Ovary (tissue), 9 donors: ENCODE data around the gene WDR6. TPM values are rescaled to one million over a fixed set of nuclear protein-coding genes. Genes with fewer than 3 reads are reported as not detected.

Experiments used
- DNase-seq, 5 donors: peaks; one replicate each; pipeline ENCODE4 v3.0.0-alpha.2; 2019 to 2020
- H3K27ac ChIP-seq, 2 donors: fragments of 200-600 bp; one replicate each; pipeline versions ENCODE4 v1.5.1 to v1.8.0; 2019 to 2022
- H3K27me3 ChIP-seq: fragments of 200-600 bp; one replicate; pipeline ENCODE4 v1.8.0; 2022
- H3K36me3 ChIP-seq: fragments of 200-600 bp; sonication (generic); one replicate; pipeline ENCODE4 v1.5.1; 2019
- H3K4me1 ChIP-seq: one replicate; pipeline ENCODE4 v1.8.1; 2013; ENCODE audit warnings: mild to moderate bottlenecking, moderate library complexity; ENCODE audit not compliant: insufficient read depth
- H3K4me3 ChIP-seq: fragments of 200-600 bp; sonication (generic); one replicate; pipeline ENCODE4 v1.5.1; 2017
- H3K9me3 ChIP-seq, 2 donors: fragments of 200-600 bp in 1 of 2; sonication (generic) in 1 of 2; one replicate each; pipeline versions ENCODE4 v1.5.1 to v1.8.1; 2013 to 2019; ENCODE audit warnings: mild to moderate bottlenecking in 1 of 2, moderate library complexity in 1 of 2
- EP300 ChIP-seq: sonication (generic); formaldehyde crosslinking; IDR thresholded peaks from one replicate; pipeline ENCODE4 v1.6.1; 2017; ENCODE audit warnings: antibody characterized with exemption
- POLR2A ChIP-seq: fragments of 450-650 bp; IDR thresholded peaks from one replicate; pipeline ENCODE4 v1.6.1; 2017; ENCODE audit warnings: antibody characterized with exemption, mild to moderate bottlenecking, moderate library complexity
- WGBS, 3 donors: extraction: QIAGEN DNeasy Blood & Tissue Kit in 1 of 3; methylation state at CpG; one replicate each; pipeline versions ENCODE4 v1.1.5 to v1.1.7; 2013 to 2017; 5-methylcytosine and 5-hydroxymethylcytosine counted together
- intact Hi-C, 4 donors: fragments of 100-400 bp; cut with DNase I; formaldehyde crosslinking; loops; one replicate each; pipeline versions ENCODE4 v1.11.0 to v1.15.1; 2022 to 2023
- polyA plus RNA-seq, 2 donors: library from polyadenylated mRNA; stranded (reverse); fragments of 200-250 nt in 1 of 2; fragments of 350-450 nt in 1 of 2; fragmentation: Illumina TruSeq in 1 of 2; extraction: RNeasy Lipid Tissue Mini Kit (QIAGEN cat#74804) in 1 of 2; gene quantifications; one replicate each; pipeline ENCODE4 v1.2.3, GENCODE V29; 2013 to 2014
- total RNA-seq, 7 donors: library from RNA; depleted of rRNA in 2 of 7; stranded (reverse); fragments of >200 nt in 2 of 7; fragmentation: NEBNext Ultra II Directional in 3 of 7; extraction: Animal tissue kit (Norgen Biotek cat#: 25700) in 3 of 7; gene quantifications; one replicate each; pipeline versions ENCODE4 v1.1.0 to v1.2.4, GENCODE V29; 2016 to 2023
- TF ChIP-seq, protein P1 (sequence below), 3 donors: fragments of 450-650 bp in 2 of 3; fragments of 200-600 bp in 1 of 3; IDR thresholded peaks; one replicate each; pipeline versions ENCODE4 v1.5.1 to v1.8.0; 2016 to 2022; ENCODE audit warnings: antibody characterized with exemption in 3 of 3, mild to moderate bottlenecking in 1 of 3
- donor health status: DM: no; HTN: no; CAD: no; lungs with moderate emphysema.
- donor health status: DM: no; HTN: no; CAD: no.
- donor health status: Bipolar disorder and iron deficiency.
- donor health status: DM: yes; HTN: yes; CAD: no.
- donor health status: DM: no; HTN: no; CAD: no.
- donor health status: DM: yes; HTN: yes; CAD: no.

The WDR6 gene
- total and polyA plus RNA-seq, 9 donors = 109 to 289 (median 196) TPM

- TF ChIP-seq, protein P1, sequence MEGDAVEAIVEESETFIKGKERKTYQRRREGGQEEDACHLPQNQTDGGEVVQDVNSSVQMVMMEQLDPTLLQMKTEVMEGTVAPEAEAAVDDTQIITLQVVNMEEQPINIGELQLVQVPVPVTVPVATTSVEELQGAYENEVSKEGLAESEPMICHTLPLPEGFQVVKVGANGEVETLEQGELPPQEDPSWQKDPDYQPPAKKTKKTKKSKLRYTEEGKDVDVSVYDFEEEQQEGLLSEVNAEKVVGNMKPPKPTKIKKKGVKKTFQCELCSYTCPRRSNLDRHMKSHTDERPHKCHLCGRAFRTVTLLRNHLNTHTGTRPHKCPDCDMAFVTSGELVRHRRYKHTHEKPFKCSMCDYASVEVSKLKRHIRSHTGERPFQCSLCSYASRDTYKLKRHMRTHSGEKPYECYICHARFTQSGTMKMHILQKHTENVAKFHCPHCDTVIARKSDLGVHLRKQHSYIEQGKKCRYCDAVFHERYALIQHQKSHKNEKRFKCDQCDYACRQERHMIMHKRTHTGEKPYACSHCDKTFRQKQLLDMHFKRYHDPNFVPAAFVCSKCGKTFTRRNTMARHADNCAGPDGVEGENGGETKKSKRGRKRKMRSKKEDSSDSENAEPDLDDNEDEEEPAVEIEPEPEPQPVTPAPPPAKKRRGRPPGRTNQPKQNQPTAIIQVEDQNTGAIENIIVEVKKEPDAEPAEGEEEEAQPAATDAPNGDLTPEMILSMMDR (IDR thresholded peaks at IDR 0.05) = no peak
- no peak for TF ChIP-seq EP300
- no peak for TF ChIP-seq POLR2A
- Histone ChIP-seq H3K4me3 (peak overlapping the region; percentile 68), H3K27me3 (no peaks in the 10 kb centered on the region), H3K4me1 (peaks cover 3% of the 10 kb centered on the region), H3K9me3 (no peaks in the 10 kb centered on the region), H3K36me3 (no peaks in the 10 kb centered on the region), H3K27ac (peak overlapping the region; percentile 95 to 96)
- 0 to 2% (median 1%) methylated on average over 21 of the region's 21 CpGs for WGBS, 3 donors
- intact Hi-C loops = loop anchor here in 2 of 4 donors (5.0 to 10.0 kb wide), 2 partner anchors 106 to 458 kb away; partner anchors contain the start of gene QRICH1 (in 1 of the 2)
- DNase-seq = peak in 2 of 5 donors; percentile 47 to 62
Observed at GRCh38 chr3:48989126-48989795, 17.9 kb upstream of the WDR6 start.

DNA sequence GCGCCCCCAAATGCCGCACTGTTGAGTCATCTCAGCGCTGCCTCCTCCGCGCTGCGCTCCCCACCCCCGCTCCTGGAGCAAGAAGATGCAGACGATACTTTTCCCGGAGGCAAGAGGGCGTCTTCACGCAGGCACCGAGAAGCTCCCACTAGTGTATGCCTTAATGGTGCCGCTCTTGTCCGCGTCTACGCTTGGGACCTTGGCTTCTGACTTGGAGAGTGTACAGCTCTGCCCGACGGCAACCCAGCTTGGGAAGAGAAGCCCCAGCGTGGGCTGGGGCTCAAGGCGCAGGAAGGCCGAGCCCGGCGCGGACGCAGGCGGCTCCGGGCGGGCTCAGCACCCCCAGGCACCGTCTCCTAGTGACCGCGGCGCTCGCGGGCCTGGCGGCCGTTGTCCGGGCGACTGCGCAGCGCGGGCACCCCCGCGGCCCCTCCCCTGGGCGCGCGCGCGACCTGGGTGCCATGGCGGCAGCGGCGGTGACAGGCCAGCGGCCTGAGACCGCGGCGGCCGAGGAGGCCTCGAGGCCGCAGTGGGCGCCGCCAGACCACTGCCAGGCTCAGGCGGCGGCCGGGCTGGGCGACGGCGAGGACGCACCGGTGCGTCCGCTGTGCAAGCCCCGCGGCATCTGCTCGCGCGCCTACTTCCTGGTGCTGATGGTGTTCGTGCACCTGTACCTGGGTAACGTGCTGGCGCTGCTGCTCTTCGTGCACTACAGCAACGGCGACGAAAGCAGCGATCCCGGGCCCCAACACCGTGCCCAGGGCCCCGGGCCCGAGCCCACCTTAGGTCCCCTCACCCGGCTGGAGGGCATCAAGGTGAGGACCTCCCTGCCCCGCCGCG lies 17.2 kb upstream of the WDR6 start, which contains the start of gene P4HTM:
P4HTM (plus strand) TSS at position 446 of the 840 bp plus-strand sequence; CDS start at position 462, 16 bp downstream.
- intact Hi-C loops = loop anchor here in 3 of 4 donors (2.0 to 10.0 kb wide), 4 partner anchors 17 to 457 kb away; partner anchors contain the start of genes QRICH1 (in 1 of the 3) and WDR6 (in 1 of the 3)
- peak; percentile 92 to 95 (median 93) for DNase-seq
- peak within 1 kb of the TSS; percentile 95 to 96 for H3K27ac ChIP-seq
- 0 to 1% (median 0%) methylated on average over 50 to 91 of the region's 91 CpGs for WGBS, 3 donors
- H3K27me3 ChIP-seq = no peaks in the 10 kb centered on the region
- H3K4me1 ChIP-seq = peaks cover 3% of the 10 kb centered on the region
- no peaks in the 10 kb centered on the region for H3K9me3 ChIP-seq
- peak within 1 kb of the TSS; percentile 68 for H3K4me3 ChIP-seq
- TF ChIP-seq, protein P1 (IDR thresholded peaks at IDR 0.05) = peak; percentile 16 to 73 (median 63)
- no peak for TF ChIP-seq EP300
- TF ChIP-seq POLR2A = peak; percentile 74
- H3K36me3 ChIP-seq = no peaks in the 10 kb centered on the region

DNA sequence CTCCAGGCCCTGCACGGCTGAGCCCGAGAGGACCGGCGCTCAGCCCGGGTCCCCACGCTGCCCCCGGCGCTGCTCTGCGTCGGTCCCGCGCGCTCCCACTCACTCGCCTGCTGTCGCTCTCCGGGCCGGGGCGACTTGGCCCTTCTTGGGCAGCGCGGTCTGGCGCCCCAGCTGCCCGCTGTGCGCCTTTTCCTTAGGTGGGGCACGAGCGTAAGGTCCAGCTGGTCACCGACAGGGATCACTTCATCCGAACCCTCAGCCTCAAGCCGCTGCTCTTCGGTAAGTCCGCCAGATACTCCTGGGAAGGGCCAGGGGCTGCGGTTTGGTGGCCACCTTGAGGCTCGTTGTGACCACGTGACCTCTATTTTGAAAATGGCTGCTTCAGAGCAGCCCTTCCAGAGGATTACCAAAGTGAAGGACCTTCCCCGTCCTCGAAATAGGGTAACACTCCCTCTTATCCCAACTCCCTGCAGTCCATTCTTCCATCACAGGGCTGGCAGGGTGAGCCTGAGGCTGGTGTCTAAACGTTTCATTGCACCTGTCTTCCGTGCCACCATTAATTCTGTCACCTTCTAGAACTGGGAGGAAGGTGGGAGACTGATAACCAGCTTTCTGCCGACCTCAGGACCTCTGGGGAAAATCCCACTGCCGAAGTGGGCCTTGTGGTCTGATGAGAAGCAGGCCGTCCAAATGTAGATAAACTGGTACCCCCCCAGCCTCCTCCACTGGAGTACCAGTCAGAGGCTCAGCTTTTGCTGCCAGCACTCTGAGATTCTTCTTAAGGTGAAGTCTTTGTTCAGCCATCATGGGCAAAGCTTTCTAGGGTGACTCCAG lies 16.3 kb upstream of the WDR6 start:
- peak overlapping the region; percentile 68 for H3K4me3 ChIP-seq
- H3K36me3 ChIP-seq = no peaks in the 10 kb centered on the region
- TF ChIP-seq POLR2A (peak; percentile 1), EP300 (no peak)
- DNase-seq = peak in 2 of 5 donors; percentile 50 to 55
- H3K27me3 ChIP-seq = no peaks in the 10 kb centered on the region
- H3K9me3 ChIP-seq = no peaks in the 10 kb centered on the region
- 1 to 4% (median 3%) methylated on average over 36 to 40 of the region's 40 CpGs for WGBS, 3 donors
- peak overlapping the region; percentile 95 to 96 for H3K27ac ChIP-seq
- intact Hi-C loops = loop anchor here in 2 of 4 donors (2.0 to 10.0 kb wide), 2 partner anchors 16 to 454 kb away; partner anchors contain the start of gene WDR6 (in 1 of the 2)
- H3K4me1 ChIP-seq = peaks cover 3% of the 10 kb centered on the region

DNA sequence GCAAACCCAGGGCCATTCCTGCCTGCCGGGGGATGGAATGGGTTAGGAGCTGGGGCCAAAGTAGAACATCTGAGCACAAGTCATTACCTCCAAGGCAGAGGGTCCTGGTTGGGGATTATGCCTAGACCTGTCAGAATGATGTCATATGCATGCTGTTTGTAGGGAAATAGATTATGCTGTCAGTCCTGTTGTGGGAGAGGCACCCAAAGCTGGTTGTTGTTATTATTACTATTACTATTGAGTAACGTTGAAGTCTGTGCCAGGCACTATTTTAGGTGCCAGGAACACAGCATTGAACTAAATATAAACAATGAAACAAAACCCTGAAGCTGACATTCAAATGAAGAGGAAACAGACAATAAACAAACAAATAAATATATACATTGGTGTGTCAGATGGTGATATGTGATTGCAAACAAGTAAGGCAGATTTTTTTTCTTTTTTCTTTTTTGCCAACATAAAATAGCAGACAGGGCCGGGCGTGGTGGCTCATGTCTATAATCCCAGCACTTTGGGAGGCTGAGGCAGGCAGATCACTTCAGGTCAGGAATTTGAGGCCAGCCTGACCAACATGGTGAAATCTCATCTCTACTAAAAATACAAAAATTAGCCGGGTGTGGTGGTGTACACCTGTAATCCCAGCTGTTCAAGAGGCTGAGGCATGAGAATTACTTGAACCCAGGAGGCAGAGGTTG lies 15.2 kb upstream of the WDR6 start:
- Histone ChIP-seq H3K27ac (peak overlapping the region in 1 of 2 donors; percentile 95), H3K4me1 (peaks cover 3% of the 10 kb centered on the region), H3K36me3 (no peaks in the 10 kb centered on the region), H3K27me3 (no peaks in the 10 kb centered on the region), H3K4me3 (no peak overlapping the region), H3K9me3 (no peaks in the 10 kb centered on the region)
- TF ChIP-seq, protein P1 (IDR thresholded peaks at IDR 0.05) = no peak
- TF ChIP-seq EP300 (no peak), POLR2A (no peak)
- intact Hi-C loops = loop anchor here in 2 of 4 donors (2.0 to 10.0 kb wide), 2 partner anchors 15 to 453 kb away; partner anchors contain the start of gene WDR6 (in 1 of the 2)
- no peak for DNase-seq
- 62 to 69% (median 67%) methylated on average over 5 of the region's 5 CpGs for WGBS, 3 donors
